NCI-H2029 treated with DMSO at 0.1 percent for 48 hours (cell line): ENCODE measurements around the gene PPM1M.

Experiments
- DNase-seq: peaks from one replicate; lab custom pipeline; 2025; lab: John Stamatoyannopoulos, UW

Gene PPM1M

DNA sequence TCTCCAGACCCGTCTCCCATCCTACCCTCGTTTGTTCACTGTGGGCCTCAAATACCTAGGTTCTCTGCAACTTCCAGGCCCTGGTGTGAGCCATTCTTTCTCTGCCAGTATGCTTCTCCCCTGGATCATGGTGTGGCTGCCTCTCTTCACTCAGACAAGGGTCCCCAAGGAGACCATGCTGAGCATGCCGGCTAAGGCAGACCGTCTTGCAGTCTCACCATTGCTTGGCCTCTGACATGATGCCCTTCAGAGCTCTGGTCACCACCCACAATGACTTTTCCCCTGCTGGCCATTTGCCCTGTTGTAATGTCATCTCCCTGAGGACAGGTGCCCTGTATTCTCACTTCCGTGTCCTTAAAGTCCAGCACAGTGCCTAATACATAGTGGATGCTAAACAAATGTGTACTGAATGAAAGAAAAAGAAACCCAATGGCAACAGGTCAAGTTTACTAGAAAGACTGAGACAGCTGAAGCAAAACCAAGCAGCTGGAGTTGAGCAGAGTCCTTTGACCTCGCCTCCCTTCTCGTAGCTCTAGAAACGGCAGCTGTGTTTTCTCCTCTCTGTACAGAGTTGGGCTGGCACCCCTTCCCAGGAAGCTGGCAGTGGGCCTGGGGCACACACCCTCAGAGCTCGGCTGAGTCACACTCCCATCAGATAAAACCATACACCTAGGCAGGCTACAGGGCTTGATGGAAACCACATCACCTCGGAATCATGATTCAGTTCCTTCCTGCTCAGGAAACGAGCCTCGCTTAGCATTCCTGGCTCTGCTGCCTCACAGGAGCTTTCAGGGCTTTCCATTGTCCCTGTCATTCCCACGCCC lies 28.8 kb upstream of the PPM1M start:
- peak; percentile 37 for DNase-seq

DNA sequence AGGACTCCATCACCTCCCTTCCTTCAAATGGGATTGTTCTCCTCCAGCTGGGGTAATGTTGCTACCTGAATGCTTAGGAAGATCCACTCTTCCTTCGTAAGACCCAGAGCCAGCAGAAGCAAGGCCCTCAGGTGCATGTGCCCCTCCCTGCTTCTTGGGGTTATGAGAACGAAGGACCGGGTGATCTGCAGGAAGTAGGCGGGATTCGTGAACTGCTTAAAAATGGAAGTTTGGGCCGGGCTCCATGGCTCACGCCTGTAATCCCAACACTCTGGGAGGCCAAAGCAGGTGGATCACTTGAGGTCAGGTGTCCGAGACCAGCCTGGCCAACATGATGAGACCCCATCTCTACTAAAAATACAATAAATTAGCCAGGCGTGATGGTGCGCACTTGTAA lies 28.2 kb upstream of the PPM1M start:
- DNase-seq = no peak

DNA sequence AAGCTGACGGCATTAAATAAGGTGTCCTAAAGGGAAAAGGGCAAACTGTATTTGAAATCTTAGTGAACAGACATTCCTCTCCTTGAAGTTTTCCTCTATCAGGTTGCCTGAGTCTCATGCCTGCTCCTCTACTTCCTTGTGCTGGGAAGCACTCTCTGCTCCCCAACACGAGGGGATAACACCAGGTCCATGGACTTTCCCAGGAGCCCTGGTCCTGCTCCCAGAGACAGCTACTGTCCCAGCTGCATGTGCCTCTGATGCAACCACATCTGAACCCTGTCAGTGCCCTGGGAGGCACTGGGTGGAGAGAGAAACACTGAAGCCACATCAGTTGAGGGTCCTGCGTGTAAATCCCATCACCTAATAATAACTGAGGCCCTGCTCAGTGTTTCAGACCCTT lies 27.5 kb upstream of the PPM1M start:
- no peak for DNase-seq

DNA sequence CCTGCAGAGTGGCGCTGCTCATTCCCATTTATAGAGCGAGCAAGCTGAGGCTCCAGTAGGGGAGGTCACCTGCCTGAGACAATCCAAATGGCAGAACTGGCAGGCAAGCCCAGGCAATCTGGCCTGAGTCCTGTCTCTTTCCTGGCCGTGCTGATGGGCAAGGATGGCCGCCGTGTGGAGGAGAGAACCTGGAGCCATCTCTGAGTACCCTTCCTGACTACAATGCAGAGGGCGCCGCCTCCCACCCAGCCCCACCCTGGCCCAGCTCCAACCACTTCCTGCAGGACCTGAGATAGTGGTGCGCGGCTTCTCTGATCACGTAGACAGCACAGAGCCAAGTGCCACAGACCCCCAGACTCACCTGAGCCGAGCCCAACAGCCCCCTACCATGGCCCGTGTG lies 27.1 kb upstream of the PPM1M start:
- no peak for DNase-seq

DNA sequence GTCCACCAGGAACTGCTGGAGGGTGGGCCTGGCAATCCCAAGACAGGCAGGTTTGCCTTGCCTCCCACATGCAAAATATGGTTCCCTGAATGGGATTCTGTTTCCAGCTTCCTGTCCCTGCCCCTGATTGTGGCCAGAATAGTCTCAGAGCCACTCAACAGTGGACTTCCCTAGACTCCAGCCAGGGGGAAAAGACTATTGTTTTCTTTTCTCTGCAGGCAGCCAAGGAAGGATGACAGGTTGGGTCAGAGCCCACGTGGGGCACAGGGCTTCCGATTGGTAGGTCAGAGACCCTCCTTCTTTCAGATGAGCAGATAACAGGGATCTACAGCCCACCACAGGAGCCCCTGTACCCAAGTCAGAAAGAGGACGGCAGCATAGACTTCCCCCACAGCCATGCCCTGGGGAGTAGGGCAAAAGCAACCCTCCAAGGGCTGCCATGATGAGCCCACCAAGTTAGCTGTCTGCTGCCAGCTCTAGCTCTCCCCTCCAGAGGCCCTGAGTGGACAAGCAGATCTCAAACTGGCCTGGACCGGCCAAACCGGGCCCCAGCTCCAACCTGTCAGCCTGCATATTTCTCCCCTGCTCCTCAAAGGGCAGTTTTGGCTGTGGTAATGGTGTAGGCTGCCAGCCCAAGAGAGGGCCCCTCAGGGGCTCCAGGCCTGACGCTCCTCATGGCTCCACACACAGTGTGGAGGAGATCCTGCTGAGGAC lies 26.5 kb upstream of the PPM1M start:
- DNase-seq = no peak

DNA sequence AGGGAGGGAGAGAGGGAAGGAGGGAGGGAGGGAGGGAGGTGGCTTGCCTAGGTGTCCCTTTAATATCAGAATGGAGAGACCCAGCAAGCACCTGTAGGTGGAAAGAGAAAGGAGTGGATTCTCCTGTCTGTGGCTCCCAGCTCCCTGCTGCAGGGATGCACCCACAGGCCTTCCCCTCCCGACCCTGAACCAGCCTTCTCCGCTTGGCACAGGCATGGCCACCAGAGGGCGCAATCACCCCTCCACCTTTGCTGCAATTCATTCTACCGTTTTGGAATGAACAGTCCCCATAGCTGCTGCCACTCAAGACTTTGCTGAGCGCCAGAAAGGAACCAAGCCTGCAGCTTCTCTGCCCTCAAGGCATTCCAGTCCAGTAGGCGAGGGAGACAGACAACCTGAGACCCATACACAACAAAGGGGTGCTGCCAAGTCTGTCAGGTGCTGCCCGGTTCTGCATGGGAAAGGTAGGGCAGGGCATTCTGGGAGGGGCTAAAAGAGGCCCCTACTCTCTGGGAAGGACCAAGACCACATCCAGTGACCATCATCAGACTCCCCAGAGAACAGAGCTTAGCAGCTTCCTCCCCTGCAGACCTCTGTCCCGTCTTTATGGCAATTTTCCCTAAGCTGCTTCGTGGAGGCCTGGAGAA lies 25.1 kb upstream of the PPM1M start:
- DNase-seq = peak; percentile 21

DNA sequence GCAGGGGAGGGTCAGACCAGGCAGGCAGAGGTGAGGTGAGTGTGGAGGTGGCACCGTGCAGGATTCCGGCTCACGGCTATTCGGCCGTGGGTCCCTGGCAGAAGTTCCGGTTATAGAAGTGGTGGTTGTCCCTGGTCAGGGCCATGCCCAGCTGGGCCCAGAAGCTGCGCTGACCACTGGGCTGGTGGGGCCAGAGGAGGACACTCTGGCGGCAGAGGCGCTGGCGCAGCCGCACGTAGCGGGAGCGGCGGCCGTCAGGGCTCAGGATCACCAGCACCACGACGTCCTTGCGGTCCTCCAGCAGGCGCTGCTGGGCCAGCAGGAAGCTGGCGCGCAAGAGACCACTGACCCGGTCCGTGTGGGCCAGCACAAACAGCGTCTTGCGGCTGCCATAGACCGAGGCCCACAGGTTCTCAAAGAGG lies 24.4 kb upstream of the PPM1M start:
- DNase-seq = no peak

DNA sequence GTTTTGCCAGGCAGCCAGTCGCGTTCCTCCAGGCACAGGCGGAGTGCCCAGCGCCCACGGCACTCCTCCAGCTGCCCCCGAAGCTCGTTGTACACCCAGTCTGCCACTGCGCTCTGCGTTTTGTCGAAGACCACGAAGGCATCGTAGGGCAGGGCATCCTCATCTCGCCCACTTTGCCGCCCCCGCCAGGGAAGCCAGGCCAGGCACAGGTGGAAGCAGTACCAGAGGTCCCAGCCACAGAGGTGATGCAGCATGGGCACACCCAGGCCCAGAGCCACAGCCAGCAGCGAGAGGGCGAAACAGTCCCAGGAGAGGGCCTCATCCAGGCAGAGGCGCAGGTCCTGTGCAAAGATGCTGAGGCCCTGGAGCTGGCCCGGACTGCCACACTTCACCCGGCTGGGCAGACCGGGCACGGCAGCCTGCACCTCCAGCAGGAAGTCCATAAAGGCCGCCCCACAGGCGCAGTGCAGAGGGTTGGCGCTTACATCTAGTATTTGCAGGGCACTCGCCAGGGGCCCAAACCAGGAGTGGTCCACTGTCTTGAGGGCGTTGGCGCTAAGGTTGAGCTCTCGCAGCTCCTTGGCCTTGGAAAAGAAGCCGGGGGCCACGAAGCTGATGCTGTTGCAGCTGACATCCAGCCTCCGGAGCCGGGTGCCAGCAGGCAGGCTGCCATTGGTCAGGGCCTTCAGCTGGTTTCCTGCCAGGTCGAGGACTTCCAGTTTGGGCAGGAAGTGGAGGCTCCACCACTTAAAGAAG lies 23.8 kb upstream of the PPM1M start:
- DNase-seq = peak; percentile 32

DNA sequence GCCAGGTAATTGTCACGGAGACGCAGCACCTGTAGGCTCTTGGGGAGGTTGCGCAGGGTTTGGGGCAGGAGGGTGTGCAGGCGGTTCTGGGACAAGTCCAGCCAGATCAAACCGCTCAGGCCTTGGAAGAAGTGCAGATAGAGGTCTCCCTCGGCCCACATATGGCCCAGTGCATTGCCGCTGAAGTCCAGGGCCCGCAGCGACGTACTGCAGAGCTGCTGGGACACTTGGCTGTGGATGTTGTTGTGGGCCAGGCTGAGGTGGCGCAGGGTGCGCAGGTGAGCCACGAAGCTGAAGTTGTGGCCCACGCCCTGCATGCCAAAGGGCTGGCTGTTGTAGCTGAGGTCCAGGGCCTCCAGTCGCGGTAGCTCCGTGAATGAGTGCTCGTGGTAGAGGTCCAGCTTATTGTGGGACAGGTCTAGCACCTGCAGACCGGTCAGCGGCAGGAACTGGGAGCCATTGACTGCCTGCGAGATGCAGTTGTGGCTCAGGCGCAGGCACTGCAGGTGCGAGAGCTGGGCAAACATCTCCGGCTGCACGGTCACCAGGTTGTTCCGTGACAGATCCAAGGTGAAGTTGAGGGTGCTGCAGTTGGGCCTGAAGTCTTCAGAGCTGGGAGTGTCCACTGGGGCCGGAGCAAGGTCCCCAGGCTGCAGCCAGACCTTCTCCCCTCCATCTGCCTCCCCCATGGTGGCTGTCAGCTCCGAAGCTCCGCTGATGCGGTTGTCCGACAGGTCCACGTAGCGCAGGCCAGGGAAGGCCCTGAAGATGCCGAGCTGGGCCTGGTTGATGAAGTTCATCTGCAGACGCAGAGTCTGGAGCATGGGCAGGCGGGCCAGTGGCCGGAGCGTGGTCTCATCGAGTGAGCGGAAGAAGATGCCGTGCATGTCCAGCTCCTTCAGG lies 23.0 kb upstream of the PPM1M start:
- no peak for DNase-seq

DNA sequence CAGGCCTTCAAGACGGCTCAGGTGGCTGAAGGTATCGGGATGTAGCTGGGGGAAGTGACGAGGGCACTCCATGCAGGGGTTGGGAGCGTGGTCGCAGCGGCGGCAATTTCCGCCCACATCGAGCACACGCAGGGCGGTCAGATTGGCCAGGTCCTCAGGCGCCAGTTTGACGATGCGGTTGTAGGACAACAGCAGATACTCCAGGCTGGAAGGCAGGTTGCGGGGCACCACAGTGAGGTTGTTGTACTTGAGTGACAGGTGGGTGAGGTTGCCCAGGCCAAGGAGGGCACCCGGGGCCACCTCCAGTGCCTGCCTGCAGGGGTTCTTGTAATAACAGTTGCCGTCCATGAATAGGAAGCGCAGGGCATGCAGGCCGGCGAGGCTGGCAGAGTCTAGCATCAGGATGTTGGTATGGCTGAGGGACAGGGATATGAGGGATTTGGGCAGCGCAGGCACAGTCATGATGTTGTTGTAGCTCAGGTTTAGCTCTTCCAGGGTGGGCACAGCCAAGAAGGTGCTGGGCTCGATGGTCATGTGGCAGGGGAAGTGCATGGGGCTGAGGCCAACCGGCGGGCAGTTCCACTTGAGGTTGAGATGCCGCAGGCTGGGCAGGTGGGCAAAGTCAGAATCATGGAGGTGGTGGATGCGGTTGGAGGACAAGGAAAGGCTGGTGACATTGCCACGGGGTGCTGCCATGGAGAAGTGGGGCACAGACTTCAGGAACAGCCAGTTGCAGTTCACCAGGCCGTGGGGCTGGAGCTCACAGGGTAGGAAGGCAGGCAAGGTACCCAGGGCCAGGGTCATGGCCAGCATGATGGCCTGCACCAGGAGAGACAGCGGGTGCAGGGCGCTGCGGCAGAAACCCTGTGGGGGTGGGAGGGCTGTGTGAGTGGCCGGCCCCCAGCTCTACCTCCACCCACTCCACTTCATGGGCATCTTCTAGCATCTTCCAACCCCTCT lies 21.8 kb upstream of the PPM1M start:
- DNase-seq = no peak

DNA sequence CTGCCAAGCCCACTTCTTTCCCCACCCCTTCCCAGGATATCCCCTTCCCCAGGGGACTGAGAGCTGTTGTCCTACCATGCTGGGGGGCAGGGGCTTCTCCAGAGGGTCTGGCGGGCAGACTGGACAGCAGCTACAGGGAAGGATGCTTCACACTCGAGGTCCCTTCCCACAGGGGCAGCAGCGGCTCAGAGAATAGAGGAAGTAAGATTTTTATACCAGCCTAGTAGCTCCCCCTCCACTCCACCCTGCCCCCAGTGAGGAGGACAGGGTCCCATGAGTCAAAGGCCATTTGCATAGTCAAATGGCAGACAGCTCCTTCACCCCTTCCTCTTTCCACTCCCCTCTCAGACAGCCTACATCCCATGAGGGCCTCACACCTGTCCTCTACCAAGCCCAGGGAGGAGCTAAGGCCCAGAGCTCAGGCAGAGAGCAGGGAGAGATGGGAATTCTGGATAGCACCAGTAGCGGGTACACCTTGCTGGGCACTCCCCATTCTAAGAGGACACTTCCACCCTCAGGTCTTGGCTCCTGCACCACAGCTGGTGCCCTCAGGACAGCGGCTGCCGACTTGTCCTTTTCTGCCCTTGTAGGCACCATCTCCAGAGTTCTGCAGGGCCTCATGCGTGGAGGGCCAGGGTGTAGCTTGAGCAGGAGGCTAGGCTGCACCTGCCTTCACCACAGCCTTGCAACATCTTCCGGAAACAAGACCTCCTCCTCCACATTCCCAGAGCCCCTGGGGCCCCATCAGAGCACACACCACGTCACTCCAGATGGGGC lies 19.9 kb upstream of the PPM1M start, which contains the start of gene TLR9:
TSS of gene TLR9 (minus strand) at position 194 of the 777 bp plus-strand sequence. CDS start at position 78, 116 bp downstream.
- DNase-seq = no peak

DNA sequence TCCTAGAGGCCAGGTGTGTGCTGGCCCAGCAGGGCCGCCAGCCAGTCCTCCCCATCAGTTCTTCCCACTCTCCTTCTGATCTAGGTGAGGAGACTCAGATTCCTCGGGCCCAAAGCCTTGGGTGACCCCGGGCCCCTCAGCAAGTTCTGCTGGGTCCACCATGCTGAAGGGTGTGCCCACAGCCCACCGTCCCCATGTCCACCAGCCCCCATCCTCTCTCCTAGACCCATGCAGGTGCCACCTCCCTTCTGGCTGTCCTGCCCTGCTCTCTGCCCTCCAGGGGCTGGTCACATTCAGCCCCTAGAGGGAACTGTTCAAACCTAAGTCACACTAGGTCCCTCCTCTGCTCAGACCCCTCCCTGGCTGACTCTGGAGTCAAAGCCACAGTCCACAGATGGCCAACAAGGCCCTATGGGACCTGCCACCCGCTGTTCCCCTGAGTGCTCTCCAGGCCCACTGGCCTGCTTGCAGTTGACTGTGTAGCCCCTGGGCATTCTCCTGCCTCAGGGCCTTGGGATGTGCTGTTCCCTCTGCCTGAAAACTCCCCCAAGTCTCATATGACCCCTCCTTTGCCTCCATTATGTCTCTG lies 19.2 kb upstream of the PPM1M start:
- DNase-seq = no peak

DNA sequence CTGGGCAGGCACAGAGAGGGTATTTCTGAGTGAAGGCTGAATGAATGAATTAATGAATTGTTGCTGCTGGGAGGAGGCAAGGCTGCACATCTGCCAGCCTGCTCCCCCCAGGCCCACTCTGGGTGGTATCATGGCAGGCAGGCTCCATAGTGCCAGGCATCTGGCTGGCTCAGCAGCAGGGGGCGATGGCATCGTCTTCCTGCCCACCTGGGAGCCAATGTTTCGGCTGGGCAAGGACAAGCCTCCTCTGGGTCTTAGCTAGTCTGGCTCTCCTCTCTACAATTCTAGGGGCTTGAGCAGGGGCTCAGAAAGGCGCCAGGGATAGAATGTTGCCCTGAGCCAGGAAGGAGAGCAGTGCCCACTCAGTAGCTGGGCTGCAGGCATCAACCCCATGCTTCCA lies 18.4 kb upstream of the PPM1M start:
- DNase-seq = no peak

DNA sequence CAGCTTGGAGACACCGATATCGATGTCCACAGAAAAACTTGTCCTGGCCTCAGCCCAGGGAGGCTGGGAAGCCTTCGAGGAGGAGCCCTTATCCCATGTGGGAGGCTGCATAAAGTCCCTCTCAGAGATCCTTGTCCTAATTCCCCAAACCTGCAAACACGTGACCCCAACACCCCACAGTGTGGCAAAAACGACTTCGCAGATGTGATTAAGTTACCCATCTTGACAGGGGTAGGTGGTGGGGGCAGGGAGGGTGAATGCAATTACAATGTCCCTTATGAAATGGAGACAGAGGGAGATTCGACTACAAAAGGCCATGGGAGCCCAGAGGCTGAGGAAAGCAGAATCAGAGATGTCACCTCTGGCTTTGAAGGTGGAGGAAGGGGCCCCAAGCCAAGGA lies 17.8 kb upstream of the PPM1M start:
- DNase-seq = no peak

DNA sequence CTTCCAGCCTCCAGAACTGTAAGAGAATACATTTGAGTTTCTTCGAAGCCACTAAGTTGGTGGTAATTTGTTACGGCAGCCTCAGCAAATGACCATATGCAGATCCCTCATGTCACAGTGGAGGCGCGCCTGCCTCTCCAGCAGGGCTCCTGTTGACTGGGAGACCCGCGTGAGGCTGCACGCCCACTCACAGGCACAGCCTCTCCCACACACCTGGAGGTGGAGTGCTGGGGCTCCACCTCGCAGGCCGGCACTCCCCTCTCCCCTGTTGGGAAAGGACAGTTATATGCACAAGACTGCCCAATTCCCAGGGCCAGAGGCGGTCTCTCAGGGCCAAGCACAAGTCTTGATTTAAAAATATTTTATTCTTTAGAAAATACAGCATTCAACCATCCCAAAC lies 17.3 kb upstream of the PPM1M start:
- no peak for DNase-seq

DNA sequence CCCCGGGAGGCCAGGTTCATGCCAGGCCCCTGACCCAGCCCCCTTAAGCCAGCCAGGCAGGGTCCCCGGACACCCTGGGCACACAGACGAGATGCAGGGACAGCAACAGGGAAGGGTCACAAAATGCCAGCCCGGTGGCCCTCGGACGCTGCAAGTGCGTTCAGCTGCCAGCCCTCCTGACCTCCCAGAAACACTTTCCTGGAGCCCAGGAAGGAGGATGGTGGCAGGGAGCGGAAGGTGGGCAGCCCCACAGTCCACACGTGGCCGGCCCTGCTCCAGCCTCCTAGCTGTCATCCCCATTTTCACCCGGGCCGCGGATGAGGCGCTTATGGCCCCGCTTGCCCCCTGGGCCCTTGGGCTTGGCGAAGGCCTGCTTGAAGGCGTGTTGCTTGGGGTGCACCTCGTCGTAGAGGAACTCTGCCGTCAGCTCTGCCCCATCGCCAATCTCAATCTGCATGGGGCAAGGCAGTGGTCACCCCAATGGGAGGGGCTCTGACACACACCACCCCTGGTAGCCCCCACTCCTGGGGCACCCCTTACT lies 16.7 kb upstream of the PPM1M start:
- DNase-seq = no peak

DNA sequence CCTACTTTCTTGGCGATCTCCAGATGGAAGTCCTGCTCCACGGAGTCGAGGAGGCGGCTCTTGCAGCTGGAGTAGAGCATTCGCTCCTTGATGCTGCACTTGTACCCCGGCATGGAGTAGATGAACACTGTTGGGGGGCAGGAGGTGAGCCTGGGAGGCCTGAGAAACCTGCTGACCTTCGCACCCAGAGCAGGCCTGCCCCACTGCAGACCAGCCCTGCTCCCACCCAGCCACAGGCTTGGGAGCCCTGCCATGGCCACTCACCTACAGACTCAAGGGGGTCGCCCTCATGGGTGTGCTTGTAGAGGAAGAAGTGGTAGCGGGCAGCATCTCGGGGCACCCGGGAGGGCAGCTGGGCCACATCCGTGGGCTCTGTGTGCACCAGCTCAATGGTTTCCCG lies 15.9 kb upstream of the PPM1M start:
- no peak for DNase-seq

DNA sequence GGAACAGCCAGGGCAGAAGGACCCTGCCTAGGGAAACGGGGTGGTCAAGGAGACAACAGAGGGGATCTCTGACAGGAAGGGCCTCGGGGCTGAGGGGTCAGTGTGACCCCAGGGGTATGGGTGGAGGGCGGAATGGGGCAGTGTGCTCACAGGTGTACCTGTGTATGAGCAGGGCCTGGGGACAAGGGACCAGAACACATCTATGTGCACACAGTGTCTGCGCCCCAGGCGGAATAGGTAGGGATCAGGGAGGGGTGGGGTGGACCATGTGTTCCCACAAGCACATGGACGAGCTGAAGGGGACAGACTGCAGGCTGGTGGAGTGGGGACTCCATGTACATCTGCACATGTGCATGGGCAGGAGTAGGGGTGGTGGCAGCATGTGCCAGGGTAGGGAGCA lies 15.1 kb upstream of the PPM1M start:
- no peak for DNase-seq
